ENCODE results near the gene IL5. TPM values are rescaled to one million over a fixed set of nuclear protein-coding genes. Genes with fewer than 3 reads are reported as not detected.

IL5 gene
- polyA plus RNA-seq, 1 donor (not counting 4 experiments of a cell fraction or from before 2014, with no cell fraction given): not detected

DNA sequence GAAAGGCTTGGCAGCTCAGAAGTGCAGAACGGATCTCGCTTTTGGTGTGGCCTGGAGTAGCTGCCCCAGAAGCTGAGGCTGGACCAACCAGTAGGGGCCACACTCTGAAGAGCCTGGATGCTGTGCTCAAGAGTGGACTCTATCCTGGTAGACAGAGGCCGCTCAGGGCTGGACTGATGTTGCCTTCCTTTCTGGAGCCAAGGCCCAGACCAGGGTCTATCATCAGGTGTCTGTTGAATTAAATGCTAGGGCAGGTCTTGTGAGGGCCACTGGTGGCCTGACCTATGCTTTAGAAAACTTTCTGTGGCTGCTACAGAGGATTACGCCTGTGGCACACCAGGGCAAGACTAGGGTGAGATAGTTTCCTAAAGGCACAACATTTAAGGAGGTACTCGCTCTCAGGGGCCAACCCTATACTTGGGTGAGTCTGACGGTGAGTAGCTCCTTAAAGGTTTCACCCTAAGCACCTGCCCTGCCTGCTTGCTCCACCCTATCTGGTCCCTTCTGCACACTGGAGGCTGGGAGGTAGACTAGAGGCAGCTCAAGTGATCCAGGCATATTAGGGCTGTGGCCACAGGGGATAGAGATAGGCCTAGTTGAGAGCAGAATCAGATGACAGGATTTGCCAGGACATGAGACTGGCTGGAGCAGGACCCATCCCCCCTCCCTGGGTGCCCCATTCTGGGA lies 42.9 kb downstream of the IL5 start:
- Histone ChIP-seq H4K20me1 (ENCODE audit: control insufficient read depth, extremely low read depth, insufficient read depth, low read length) (no peaks in the 10 kb centered on the region), H3K4me2 (ENCODE audit: control insufficient read depth, extremely low read depth, insufficient read depth, low read depth, low read length) (no peak overlapping the region), H3K4me3 (ENCODE audit: control insufficient read depth in 2 of 3, extremely low read depth in 1 of 3, insufficient read depth in 2 of 3, low read depth in 1 of 3, low read length in 3 of 3) (no peak overlapping the region), H3K27ac (ENCODE audit: control insufficient read depth, insufficient read depth, low read length) (no peak overlapping the region), H3K36me3 (ENCODE audit: control insufficient read depth in 2 of 2, extremely low read depth in 1 of 2, insufficient read depth in 2 of 2, low read length in 2 of 2) (no peaks in the 10 kb centered on the region), H2AFZ (ENCODE audit: control insufficient read depth, low read length) (no peak overlapping the region), H3K4me1 (ENCODE audit: control insufficient read depth, extremely low read depth, insufficient read depth, low read length) (peaks cover 17% of the 10 kb centered on the region), H3K9me3 (ENCODE audit: control insufficient read depth, low read depth, low read length) (no peaks in the 10 kb centered on the region), H3K79me2 (ENCODE audit: control insufficient read depth, insufficient read depth, low read length) (no peaks in the 10 kb centered on the region), H3K9me1 (ENCODE audit: control insufficient read depth, extremely low read depth, insufficient read depth, low read length) (no peaks in the 10 kb centered on the region), H3K27me3 (ENCODE audit: control insufficient read depth, extremely low read depth, insufficient read depth, low read length) (no peaks in the 10 kb centered on the region), H3K9ac (ENCODE audit: control insufficient read depth, extremely low read depth, insufficient read depth, low read length) (no peak overlapping the region)
- FAIRE-seq (no peak), DNase-seq (ENCODE audit: low read depth, low spot score) (no peak)
- dilution Hi-C loops (cut with MboI; ENCODE audit: extremely low pct_ligation_motif_present, low sequenced_read_pairs): no loop called here
- TF ChIP-seq, protein P1, sequence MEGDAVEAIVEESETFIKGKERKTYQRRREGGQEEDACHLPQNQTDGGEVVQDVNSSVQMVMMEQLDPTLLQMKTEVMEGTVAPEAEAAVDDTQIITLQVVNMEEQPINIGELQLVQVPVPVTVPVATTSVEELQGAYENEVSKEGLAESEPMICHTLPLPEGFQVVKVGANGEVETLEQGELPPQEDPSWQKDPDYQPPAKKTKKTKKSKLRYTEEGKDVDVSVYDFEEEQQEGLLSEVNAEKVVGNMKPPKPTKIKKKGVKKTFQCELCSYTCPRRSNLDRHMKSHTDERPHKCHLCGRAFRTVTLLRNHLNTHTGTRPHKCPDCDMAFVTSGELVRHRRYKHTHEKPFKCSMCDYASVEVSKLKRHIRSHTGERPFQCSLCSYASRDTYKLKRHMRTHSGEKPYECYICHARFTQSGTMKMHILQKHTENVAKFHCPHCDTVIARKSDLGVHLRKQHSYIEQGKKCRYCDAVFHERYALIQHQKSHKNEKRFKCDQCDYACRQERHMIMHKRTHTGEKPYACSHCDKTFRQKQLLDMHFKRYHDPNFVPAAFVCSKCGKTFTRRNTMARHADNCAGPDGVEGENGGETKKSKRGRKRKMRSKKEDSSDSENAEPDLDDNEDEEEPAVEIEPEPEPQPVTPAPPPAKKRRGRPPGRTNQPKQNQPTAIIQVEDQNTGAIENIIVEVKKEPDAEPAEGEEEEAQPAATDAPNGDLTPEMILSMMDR (optimal IDR thresholded peaks at IDR 0.05 in 1 of 3, IDR thresholded peaks at IDR 0.05 in 1 of 3, conservative IDR thresholded peaks at IDR 0.05 in 1 of 3; ENCODE audit: extremely low read depth in 1 of 3, insufficient read depth in 2 of 3, low read length in 3 of 3): no peak
- no peak for TF ChIP-seq EZH2 (IDR thresholded peaks at IDR 0.05; ENCODE audit: low read length)

DNA sequence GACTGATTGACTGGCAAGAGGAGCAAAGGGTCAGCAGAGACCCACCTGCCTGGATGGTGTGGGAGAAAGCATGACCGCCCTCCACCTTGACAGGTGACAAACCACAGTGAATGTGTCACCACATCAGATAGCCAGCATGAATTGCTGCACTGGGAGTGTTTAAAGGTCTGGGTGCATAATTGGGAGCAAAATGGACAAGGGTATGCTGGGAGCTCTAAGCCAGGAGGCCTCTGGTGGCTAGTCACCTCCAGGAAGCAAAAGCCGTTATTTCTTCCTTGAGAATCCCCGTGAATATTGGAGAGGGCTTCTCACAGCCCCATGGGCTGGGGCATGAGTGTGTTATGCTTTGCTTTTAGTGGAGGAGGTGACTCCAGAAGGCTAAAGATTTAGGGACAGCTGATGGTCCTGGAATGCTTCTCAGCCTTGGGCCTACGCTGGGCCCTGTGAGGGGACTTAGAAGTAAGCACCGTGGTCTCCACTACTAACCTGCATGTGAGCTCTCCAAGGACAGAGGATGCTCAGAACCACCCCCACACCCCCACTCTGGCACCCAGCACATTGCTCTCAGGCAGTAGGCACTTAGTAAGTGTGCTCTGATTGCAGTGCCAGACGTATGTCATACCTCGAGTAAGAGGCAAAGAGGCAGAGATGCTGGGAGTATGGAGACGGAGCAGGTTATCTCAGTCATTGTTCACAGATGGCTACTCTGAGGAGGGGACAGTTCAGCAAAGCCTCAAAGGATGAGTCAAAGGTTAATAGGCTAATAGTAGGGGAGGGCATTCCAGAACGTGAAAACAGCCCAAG lies 43.7 kb downstream of the IL5 start:
- Histone ChIP-seq H3K36me3 (ENCODE audit: control insufficient read depth in 2 of 2, extremely low read depth in 1 of 2, insufficient read depth in 2 of 2, low read length in 2 of 2) (no peaks in the 10 kb centered on the region), H3K27me3 (ENCODE audit: control insufficient read depth, extremely low read depth, insufficient read depth, low read length) (no peaks in the 10 kb centered on the region), H2AFZ (ENCODE audit: control insufficient read depth, low read length) (no peak overlapping the region), H3K9ac (ENCODE audit: control insufficient read depth, extremely low read depth, insufficient read depth, low read length) (no peak overlapping the region), H3K9me1 (ENCODE audit: control insufficient read depth, extremely low read depth, insufficient read depth, low read length) (no peaks in the 10 kb centered on the region), H3K4me2 (ENCODE audit: control insufficient read depth, extremely low read depth, insufficient read depth, low read depth, low read length) (no peak overlapping the region), H3K9me3 (ENCODE audit: control insufficient read depth, low read depth, low read length) (no peaks in the 10 kb centered on the region), H3K79me2 (ENCODE audit: control insufficient read depth, insufficient read depth, low read length) (no peaks in the 10 kb centered on the region), H4K20me1 (ENCODE audit: control insufficient read depth, extremely low read depth, insufficient read depth, low read length) (no peaks in the 10 kb centered on the region), H3K27ac (ENCODE audit: control insufficient read depth, insufficient read depth, low read length) (no peak overlapping the region), H3K4me3 (ENCODE audit: control insufficient read depth in 2 of 3, extremely low read depth in 1 of 3, insufficient read depth in 2 of 3, low read depth in 1 of 3, low read length in 3 of 3) (no peak overlapping the region), H3K4me1 (ENCODE audit: control insufficient read depth, extremely low read depth, insufficient read depth, low read length) (peaks cover 21% of the 10 kb centered on the region)
- dilution Hi-C loops (cut with MboI; ENCODE audit: extremely low pct_ligation_motif_present, low sequenced_read_pairs): no loop called here
- DNase-seq (ENCODE audit: low read depth, low spot score) (no peak), FAIRE-seq (no peak)
- TF ChIP-seq, protein P1 (optimal IDR thresholded peaks at IDR 0.05 in 1 of 3, IDR thresholded peaks at IDR 0.05 in 1 of 3, conservative IDR thresholded peaks at IDR 0.05 in 1 of 3; ENCODE audit: extremely low read depth in 1 of 3, insufficient read depth in 2 of 3, low read length in 3 of 3): no peak
- TF ChIP-seq EZH2 (IDR thresholded peaks at IDR 0.05; ENCODE audit: low read length): no peak
